ENCODE results near the gene SRSF11. TPM values are rescaled to one million over a fixed set of nuclear protein-coding genes. Genes with fewer than 3 reads are reported as not detected.

SRSF11 gene
- 128 and 146 TPM in 2 replicates for total RNA-seq

GRCh38 chr1:70221238-70222121 lies at the start of gene SRSF11:
Gene SRSF11, plus strand, starts transcription at chr1:70221380. Its CDS starts 257 bp downstream, at chr1:70221637.

GRCh38 chr1:70205434-70206118 lies 15.6 kb upstream of the SRSF11 start, which contains the start of gene LRRC40:
Gene LRRC40, minus strand, starts transcription at chr1:70205579. Its CDS starts 39 bp downstream, at chr1:70205540.

Small RNA genes lying within 50 kb of the gene (small RNA-seq; reads per million reads assigned to genes)
- not detected for gene RN7SL242P

Other genes with a start within 250 kb of the SRSF11 start
- gene LRRC40, start 15.8 kb upstream of the SRSF11 start, total RNA-seq, result 12.6 and 14.3 TPM in 2 replicates
- 33.2 and 34.2 TPM in 2 replicates for gene ANKRD13C, start 133.3 kb downstream of the SRSF11 start, total RNA-seq
- 3.1 and 7.2 TPM in 2 replicates for gene CTH, start 189.9 kb downstream of the SRSF11 start, total RNA-seq

Measured in placental epithelial cell (primary cell).